Type B pancreatic cell (in vitro differentiated cells): Measurements from ENCODE around the gene ZNF41. TPM values are rescaled to one million over a fixed set of nuclear protein-coding genes. Genes with fewer than 3 reads are reported as not detected.

ENCODE experiments used
- DNase-seq: peaks from one replicate; pipeline ENCODE4 v3.0.0; 2021; ENCODE audit warnings: mixed read lengths; ENCODE audit not compliant: unreplicated experiment; ENCODE audit errors: extremely low spot score
- H3K27ac Mint-ChIP-seq: 2 replicates; pipeline ENCODE4 v1.8.0; 2021; ENCODE audit warnings: mild to moderate bottlenecking, mixed read lengths
- H3K27me3 Mint-ChIP-seq: 2 replicates; pipeline ENCODE4 v1.8.0; 2021; ENCODE audit warnings: mixed read lengths
- H3K36me3 Mint-ChIP-seq: 2 replicates; pipeline ENCODE4 v1.8.0; 2021; ENCODE audit warnings: mixed read lengths
- H3K4me1 Mint-ChIP-seq: one replicate; pipeline ENCODE4 v1.8.0; 2021; ENCODE audit warnings: mixed read lengths; ENCODE audit not compliant: unreplicated experiment
- H3K4me3 Mint-ChIP-seq: 2 replicates; pipeline ENCODE4 v1.8.0; 2021; ENCODE audit warnings: mild to moderate bottlenecking, mixed read lengths
- H3K9me3 Mint-ChIP-seq: 2 replicates; pipeline ENCODE4 v1.8.0; 2021; ENCODE audit warnings: mixed read lengths
- CTCF ChIP-seq: fragments of 200-600 bp; sonication (generic); conservative IDR thresholded peaks from 2 replicates; pipeline ENCODE4 v1.5.0; 2021; ENCODE audit warnings: antibody characterized with exemption, mild to moderate bottlenecking
- total RNA-seq: library from RNA; stranded (reverse); gene quantifications from 2 replicates; pipeline ENCODE4 v1.2.1, GENCODE V29; 2021; ENCODE audit warnings: low replicate concordance

ZNF41 gene
- total RNA-seq, 1 donor from 2014 or later = 7.5 TPM

DNA sequence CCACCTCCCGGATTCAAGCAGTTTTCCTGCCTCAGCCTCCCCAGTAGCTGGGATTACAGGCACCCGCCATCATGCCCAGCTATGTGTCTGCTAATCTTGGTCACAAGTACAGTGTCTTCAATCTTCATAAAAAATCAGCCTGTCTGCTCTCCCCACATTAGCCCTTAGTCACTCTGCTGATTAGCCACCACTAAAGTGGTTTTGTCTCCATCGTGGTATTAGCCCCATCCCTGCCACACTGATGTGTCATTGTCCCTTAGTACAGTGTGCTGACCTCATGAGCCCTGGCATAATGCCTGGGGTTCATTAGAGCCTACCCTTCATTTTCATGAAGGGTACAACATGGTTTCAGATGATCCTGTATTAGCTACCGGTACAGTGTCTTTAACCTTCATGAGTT lies 62.8 kb downstream of the ZNF41 start:
- peaks cover 26% of the 10 kb centered on the region for H3K9me3 Mint-ChIP-seq
- no peak overlapping the region for H3K27ac Mint-ChIP-seq
- TF ChIP-seq CTCF = no peak
- no peaks in the 10 kb centered on the region for H3K27me3 Mint-ChIP-seq
- H3K4me3 Mint-ChIP-seq = no peak overlapping the region
- H3K36me3 Mint-ChIP-seq = peaks cover 3% of the 10 kb centered on the region
- no peak for DNase-seq
- no peaks in the 10 kb centered on the region for H3K4me1 Mint-ChIP-seq

DNA sequence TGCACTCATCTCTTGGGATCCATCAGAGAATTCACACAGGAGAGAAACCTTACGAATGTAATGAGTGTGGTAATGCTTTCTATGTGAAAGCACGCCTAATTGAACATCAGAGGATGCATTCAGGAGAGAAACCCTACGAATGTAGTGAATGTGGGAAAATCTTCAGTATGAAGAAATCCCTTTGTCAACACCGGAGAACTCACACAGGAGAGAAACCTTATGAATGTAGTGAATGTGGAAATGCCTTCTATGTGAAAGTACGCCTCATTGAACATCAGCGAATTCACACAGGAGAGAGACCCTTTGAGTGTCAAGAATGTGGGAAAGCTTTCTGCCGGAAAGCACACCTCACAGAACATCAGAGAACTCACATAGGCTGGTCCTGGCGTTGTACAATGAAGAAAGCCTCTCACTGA lies 69.8 kb downstream of the ZNF41 start:
- Mint-ChIP-seq H3K27ac (no peak overlapping the region), H3K36me3 (peaks cover 13% of the 10 kb centered on the region), H3K27me3 (no peaks in the 10 kb centered on the region)

More for the DNA sequence above, 69.8 kb downstream of the ZNF41 start:
- peaks cover 19% of the 10 kb centered on the region for H3K9me3 Mint-ChIP-seq
- no peak overlapping the region for H3K4me3 Mint-ChIP-seq
- no peak for TF ChIP-seq CTCF
- no peak for DNase-seq
- H3K4me1 Mint-ChIP-seq = no peaks in the 10 kb centered on the region

Other genes starting within 250 kb of the ZNF41 start
- gene ZNF157, start 112.6 kb downstream of the ZNF41 start, total RNA-seq = 0.14 and 0.58 TPM in 2 replicates
- gene ARAF, start 78.0 kb upstream of the ZNF41 start, total RNA-seq = 56.2 and 60.7 TPM in 2 replicates
- gene TIMP1, start 99.2 kb upstream of the ZNF41 start, total RNA-seq = 31.8 and 95.4 TPM in 2 replicates
- gene SYN1, start 136.6 kb upstream of the ZNF41 start, total RNA-seq = 3.7 and 4.2 TPM in 2 replicates
- 0.50 and 0.51 TPM in 2 replicates for gene CFP, start 146.7 kb upstream of the ZNF41 start, total RNA-seq
- gene ELK1, start 167.3 kb upstream of the ZNF41 start, total RNA-seq = 23.8 and 30.7 TPM in 2 replicates
- gene UXT, start 176.0 kb upstream of the ZNF41 start, total RNA-seq = 87.5 and 96.4 TPM in 2 replicates